GM23248 (cell line): Measurements from ENCODE around the gene ATP6AP1.

ENCODE experiments used
- EZH2 ChIP-seq: fragments of 200-600 bp; sonication (generic); IDR thresholded peaks from 2 replicates; pipeline ENCODE4 v1.6.1; 2018; ENCODE audit warnings: antibody characterized with exemption, mild to moderate bottlenecking; ENCODE audit not compliant: insufficient read depth, poor library complexity, severe bottlenecking
- EZH2phosphoT487 ChIP-seq: fragments of 200-600 bp; sonication (generic); IDR thresholded peaks from 2 replicates; pipeline ENCODE4 v1.6.1; 2018; ENCODE audit warnings: antibody characterized with exemption, moderate library complexity, mild to moderate bottlenecking, low read depth; ENCODE audit not compliant: insufficient read depth

DNA sequence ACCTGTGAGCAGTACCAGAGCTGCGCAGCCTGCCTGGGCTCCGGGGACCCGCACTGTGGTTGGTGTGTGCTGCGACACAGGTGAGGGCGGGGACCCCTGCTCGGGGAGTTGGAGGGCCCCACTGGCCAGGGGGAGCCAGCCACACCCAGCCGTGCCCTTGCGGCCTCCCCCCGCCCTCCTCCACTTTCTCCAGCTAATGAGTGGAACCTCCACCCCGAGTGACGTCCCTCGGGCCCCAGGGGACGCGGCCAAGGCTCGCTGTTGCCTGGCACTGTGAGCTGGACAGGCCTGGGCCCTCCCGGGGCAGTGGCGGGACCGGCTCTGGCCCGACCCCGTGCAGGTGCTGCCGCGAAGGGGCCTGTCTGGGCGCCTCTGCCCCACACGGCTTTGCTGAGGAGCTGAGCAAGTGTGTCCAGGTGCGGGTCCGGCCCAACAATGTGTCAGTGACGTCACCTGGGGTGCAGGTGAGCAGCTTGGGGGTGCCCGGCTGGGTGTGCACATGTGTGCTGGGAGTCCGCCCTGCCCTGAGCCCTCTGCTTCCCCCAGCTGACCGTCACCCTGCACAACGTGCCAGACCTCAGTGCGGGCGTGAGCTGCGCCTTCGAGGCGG is 35.2 kb downstream of the ATP6AP1 start:
- TF ChIP-seq EZH2 (no peak), EZH2phosphoT487 (no peak)
